GM19467 (cell line): ENCODE measurements around the gene PKNOX2.

ENCODE experiments used
- ATAC-seq: cut with Tn5 transposase; IDR thresholded peaks from one replicate; pipeline ENCODE4 v1.9.1; 2021; ENCODE audit warnings: mild to moderate bottlenecking, moderate library complexity; ENCODE audit not compliant: unreplicated experiment

Gene PKNOX2

DNA sequence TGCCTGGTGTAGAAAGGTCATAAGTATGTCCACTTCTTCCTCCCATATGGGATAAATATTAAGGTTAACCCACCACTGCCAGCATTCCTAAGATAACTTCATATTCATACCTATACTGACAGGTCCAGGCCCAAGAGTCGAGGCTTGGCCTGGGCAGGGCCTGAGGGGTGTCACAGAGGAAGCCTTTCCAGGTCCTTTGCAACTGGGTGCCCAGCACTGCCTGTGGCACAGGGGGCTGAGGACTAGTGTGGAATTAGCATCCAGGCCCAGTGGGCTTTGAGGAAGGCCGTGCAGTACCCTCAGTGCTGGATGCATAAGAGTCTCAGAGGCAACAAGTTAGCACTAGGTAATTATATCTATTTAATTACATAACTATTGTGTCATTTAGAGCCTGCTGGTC lies 65.4 kb downstream of the PKNOX2 start:
- ATAC-seq = no peak

DNA sequence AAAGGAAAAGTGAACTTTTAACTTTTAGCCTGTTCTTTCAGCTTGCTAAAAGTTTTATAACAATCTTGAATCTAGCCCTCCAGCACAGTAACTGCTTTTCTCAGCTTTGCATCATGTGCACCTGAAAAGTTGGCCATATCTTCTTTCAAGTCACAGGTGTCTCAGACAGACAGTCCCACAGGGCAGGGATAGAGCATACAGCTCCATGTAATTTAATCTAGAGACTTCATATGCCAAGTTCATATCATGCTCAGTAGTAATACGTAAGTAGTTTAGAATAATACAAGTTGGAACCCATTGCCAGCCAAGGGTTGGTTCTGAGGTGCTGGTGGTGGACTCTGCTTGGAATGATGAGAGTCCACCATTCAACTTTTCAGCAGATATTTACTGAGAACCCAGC lies 68.6 kb downstream of the PKNOX2 start:
- no peak for ATAC-seq

DNA sequence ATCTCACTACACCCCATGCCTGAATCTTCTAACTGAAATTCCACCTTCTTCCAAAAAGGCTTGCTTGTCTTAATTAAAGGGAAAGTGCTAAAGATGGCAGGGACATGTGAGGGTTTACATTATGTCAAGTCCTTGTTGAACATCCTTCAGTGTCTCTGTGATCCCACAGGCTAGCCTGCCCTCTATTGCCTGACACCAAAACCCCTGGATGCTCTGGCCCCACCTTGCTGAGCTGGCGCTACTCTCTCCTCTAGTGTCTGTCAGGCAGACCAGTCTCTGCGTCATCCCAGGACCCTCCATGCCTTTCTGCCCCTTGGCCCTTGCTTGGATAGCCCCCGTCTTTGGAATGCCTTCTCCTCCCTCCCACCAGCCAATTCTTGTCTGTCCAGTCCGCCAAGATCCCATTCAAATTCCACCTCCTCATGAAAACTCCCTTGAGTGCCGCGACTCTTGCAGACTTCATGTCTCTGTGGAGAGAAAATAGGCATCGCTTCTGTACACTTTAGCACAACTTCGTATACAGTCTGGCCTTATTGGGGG lies 69.3 kb downstream of the PKNOX2 start:
- no peak for ATAC-seq

GRCh38 chr11:125235071-125235471 lies 70.5 kb downstream of the PKNOX2 start:
- ATAC-seq = no peak

- no peak for ATAC-seq
These were observed 71.7 kb downstream of the PKNOX2 start for GRCh38 chr11:125236072-125236825.

DNA sequence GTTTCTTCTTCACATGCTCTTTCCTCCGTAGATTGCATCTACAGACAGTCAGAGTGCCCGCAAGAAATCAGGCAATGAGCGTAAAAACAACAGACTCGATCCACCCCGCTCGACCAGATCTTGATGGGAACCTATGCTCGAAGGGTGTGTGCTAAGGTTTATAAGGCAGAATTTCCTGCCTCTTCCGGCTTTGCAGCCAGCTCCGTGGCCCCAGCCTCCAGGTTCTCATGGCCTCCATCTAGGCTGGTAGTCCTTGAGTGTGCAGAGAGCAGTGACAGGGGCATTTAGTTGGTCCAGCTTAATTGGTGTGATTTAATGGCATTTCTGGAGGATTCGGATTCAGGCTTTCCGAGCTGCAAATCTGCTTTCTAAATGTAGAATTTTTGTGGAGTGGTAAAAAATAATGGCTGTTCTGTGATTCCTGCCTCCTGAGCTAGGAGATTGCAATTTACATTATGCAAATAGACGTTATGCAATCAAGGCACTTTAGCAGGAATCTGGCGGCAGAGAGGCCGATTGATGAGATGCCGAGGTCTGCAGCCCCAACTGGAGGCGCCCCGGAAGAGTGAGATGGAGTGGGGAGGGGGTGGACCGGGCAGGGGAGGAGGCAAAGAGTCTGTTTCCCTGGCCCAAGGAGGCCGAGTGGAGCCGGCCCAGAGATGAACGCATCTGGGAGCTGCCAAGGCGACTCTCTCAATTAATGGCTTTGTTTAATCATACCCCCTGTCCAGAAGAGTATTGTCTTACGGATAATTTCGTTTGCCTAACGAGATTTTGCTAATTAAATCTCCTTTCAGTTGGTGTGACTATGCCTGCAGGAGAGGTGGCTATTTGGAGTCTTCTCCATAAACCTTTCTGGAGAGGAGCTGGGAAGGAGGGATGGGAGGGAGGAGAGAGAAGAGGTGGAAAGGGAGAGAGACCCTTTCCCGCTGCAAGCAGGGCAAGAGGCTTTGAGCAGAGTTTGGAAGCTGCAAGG lies 75.3 kb downstream of the PKNOX2 start:
- ATAC-seq = no peak

- ATAC-seq = no peak
These were observed 76.6 kb downstream of the PKNOX2 start for GRCh38 chr11:125241104-125241503.

GRCh38 chr11:125242141-125242775 lies 77.7 kb downstream of the PKNOX2 start:
- no peak for ATAC-seq

DNA sequence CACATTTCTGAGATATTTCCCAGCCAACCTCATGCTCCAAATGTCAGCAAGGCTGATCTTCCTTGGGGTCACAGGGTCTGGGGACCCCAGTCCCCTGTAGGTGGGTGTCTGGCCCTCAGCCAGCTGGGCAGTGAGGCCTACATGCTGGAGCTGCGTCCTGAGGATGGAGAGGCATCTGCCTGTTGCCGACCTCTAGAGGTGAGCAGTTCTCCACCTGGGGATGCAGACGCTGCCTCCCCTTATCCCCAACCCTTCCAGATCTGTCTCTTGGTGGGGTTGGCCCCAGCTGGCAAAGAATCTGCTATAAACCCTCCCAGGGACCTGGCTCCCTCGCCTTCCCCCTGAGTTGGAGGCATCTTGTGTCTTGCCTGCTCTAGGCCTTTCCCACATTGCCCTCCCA lies 79.6 kb downstream of the PKNOX2 start:
- ATAC-seq = no peak

- no peak for ATAC-seq
These were observed 80.7 kb downstream of the PKNOX2 start for GRCh38 chr11:125245299-125245698.

- ATAC-seq = no peak
These were observed 82.9 kb downstream of the PKNOX2 start for GRCh38 chr11:125247431-125247830.

GRCh38 chr11:125250318-125251213 lies 86.0 kb downstream of the PKNOX2 start:
- ATAC-seq = no peak

DNA sequence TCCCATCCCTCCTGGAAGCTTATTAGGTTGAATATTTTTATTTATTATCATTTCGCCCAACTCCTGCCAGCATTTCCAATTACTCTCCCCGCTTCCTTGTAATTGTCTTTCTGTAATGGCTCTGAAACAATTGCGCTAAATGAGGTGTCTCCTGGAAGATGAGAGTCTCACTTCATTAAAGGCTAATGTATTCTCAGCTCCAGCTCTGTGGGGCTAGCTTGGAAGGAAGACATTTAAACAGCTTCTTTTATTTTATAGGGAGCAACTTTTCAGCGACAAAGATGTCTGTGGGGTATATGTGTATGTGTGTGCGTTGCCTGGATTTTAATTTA lies 86.6 kb downstream of the PKNOX2 start:
- ATAC-seq = no peak

GRCh38 chr11:125251956-125252355 lies 87.4 kb downstream of the PKNOX2 start:
- no peak for ATAC-seq

DNA sequence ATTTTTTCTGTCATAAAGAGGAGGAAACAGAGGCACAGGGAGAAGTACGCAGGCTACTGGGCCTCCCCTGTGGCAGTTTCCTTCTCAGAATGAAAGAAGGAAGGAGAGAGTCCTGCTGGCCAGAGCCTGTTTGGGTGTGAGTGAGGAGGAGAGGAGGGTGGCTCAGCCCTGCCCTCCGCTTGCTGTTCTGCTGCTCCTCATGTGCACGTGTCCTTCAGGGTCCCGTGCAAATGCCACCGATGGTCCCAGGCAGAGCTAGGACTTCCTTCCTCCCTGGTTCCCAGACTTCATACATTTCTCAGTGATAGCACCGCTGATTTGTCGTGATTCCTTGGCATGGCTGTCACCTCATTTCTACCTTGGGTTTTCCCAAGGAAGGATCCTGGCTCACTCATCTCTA lies 88.7 kb downstream of the PKNOX2 start:
- no peak for ATAC-seq

- no peak for ATAC-seq
These were observed 89.4 kb downstream of the PKNOX2 start for GRCh38 chr11:125253795-125254525.

- ATAC-seq = no peak
These were observed 92.1 kb downstream of the PKNOX2 start for GRCh38 chr11:125256541-125257189.

GRCh38 chr11:125257190-125257579 lies 92.6 kb downstream of the PKNOX2 start:
- ATAC-seq = no peak

GRCh38 chr11:125257751-125258150 lies 93.2 kb downstream of the PKNOX2 start:
- no peak for ATAC-seq
